Eye (tissue), 1 donor: ENCODE results near the gene TTYH3.
"Not testable (repeated sequence)": the region's sequence is repeated elsewhere in the genome, so short reads cannot be mapped to it uniquely, and the experiment has no call there.

ENCODE experiments used
- DNase-seq: peaks from one replicate; pipeline ENCODE4 v3.0.0-alpha.2; 2015

TTYH3 gene

GRCh38 chr7:2603044-2603965 is 28.5 kb upstream of the TTYH3 start:
- DNase-seq, result no peak

- no peak for DNase-seq
Observed at GRCh38 chr7:2604608-2605174, 27.1 kb upstream of the TTYH3 start.

GRCh38 chr7:2605608-2606538 is 25.9 kb upstream of the TTYH3 start:
- DNase-seq, result no peak

GRCh38 chr7:2606539-2606936 is 25.2 kb upstream of the TTYH3 start:
- no peak for DNase-seq

- no peak for DNase-seq
Observed at GRCh38 chr7:2607122-2607922, 24.5 kb upstream of the TTYH3 start.

- DNase-seq, result no peak
Observed at GRCh38 chr7:2607923-2608904, 23.6 kb upstream of the TTYH3 start.

- peak; percentile 70 for DNase-seq
Observed at GRCh38 chr7:2608921-2609411, 22.8 kb upstream of the TTYH3 start.

- DNase-seq, result not testable (repeated sequence)
Observed at GRCh38 chr7:2609646-2610045, 22.1 kb upstream of the TTYH3 start.

GRCh38 chr7:2610466-2610865 is 21.3 kb upstream of the TTYH3 start:
- DNase-seq, result no peak

- DNase-seq, result no peak
Observed at GRCh38 chr7:2610898-2611297, 20.9 kb upstream of the TTYH3 start.

GRCh38 chr7:2611401-2611800 is 20.4 kb upstream of the TTYH3 start:
- DNase-seq, result peak; percentile 1

GRCh38 chr7:2611922-2612321 is 19.9 kb upstream of the TTYH3 start:
- DNase-seq, result peak; percentile 4

GRCh38 chr7:2612445-2613097 is 19.2 kb upstream of the TTYH3 start:
- no peak for DNase-seq

- DNase-seq, result peak; percentile 25
Observed at GRCh38 chr7:2613098-2613930, 18.5 kb upstream of the TTYH3 start.

- DNase-seq, result peak; percentile 16
Observed at GRCh38 chr7:2613931-2614600, 17.7 kb upstream of the TTYH3 start.

GRCh38 chr7:2614631-2615330 is 17.0 kb upstream of the TTYH3 start:
- DNase-seq, result peak; percentile 57

GRCh38 chr7:2616387-2617324 is 15.1 kb upstream of the TTYH3 start:
- DNase-seq, result peak; percentile 75
